ENCODE data around the gene IPO8.

The IPO8 gene

DNA sequence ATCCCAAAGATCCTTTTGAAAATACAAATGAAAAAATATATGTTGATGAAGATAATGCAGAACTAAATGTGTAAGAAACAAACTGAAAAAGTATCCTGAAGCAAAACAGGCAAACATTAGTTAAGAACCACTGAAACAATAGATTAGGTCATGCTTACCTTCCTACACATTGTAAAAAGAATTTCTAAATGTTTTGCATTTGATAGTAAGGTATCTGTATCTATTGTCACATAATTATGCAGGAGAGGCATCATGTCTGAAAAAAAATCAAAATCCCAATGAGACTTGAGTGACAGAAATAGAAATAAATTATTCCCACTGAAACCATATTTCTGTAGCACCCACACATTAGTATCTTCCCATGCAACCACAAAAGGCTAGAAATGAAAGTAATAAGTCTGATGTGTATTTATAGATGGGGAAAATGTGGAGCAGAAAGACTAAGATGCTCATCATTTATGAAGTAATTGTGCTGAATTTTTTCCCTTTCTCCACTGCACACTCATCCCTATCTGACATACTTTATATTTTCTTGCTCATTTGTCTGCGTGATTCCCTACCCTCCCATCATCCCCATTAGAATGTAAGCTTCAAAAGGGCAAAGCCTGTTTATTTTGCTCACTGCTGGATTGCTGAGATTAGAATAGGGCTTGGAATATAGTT lies 43.5 kb downstream of the IPO8 start:
- no peak for TF ChIP-seq SIN3A (IDR thresholded peaks at IDR 0.05; ENCODE audit: borderline replicate concordance, insufficient read depth, low read length)
- no peak for TF ChIP-seq POLR2AphosphoS5 (IDR thresholded peaks at IDR 0.05; ENCODE audit: low read depth, low read length)
- TF ChIP-seq TAF1 (IDR thresholded peaks at IDR 0.05; ENCODE audit: borderline replicate concordance, insufficient read depth, low read length), result no peak
- TF ChIP-seq FOXP2 (optimal IDR thresholded peaks at IDR 0.05; ENCODE audit: borderline replicate concordance, extremely low read depth, extremely low read length, insufficient read depth), result no peak
- TF ChIP-seq, protein P1, sequence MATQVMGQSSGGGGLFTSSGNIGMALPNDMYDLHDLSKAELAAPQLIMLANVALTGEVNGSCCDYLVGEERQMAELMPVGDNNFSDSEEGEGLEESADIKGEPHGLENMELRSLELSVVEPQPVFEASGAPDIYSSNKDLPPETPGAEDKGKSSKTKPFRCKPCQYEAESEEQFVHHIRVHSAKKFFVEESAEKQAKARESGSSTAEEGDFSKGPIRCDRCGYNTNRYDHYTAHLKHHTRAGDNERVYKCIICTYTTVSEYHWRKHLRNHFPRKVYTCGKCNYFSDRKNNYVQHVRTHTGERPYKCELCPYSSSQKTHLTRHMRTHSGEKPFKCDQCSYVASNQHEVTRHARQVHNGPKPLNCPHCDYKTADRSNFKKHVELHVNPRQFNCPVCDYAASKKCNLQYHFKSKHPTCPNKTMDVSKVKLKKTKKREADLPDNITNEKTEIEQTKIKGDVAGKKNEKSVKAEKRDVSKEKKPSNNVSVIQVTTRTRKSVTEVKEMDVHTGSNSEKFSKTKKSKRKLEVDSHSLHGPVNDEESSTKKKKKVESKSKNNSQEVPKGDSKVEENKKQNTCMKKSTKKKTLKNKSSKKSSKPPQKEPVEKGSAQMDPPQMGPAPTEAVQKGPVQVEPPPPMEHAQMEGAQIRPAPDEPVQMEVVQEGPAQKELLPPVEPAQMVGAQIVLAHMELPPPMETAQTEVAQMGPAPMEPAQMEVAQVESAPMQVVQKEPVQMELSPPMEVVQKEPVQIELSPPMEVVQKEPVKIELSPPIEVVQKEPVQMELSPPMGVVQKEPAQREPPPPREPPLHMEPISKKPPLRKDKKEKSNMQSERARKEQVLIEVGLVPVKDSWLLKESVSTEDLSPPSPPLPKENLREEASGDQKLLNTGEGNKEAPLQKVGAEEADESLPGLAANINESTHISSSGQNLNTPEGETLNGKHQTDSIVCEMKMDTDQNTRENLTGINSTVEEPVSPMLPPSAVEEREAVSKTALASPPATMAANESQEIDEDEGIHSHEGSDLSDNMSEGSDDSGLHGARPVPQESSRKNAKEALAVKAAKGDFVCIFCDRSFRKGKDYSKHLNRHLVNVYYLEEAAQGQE (IDR thresholded peaks at IDR 0.05; ENCODE audit: insufficient read depth in 1 of 2, low read depth in 2 of 2, low read length in 2 of 2), result no peak

DNA sequence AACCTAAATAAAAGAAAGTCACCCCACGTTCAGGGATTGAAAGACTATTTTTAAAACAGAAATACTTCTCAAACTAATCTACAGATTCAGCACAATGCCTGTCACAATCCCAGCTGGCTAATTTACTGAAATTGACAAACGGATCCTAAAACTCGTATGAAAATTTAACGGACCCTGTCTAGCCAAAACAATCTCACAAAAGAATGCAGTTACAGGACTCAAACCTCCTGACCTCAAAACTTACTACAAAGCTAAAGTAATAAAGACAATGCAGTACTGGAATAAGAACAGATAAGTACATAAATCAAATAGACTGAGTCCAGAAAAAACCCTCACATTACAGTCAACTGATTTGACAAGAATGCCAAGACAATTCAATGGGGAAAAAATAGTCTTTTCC lies 48.8 kb downstream of the IPO8 start:
- TF ChIP-seq POLR2AphosphoS5 (IDR thresholded peaks at IDR 0.05; ENCODE audit: low read depth, low read length) (no peak), SIN3A (IDR thresholded peaks at IDR 0.05; ENCODE audit: borderline replicate concordance, insufficient read depth, low read length) (no peak), FOXP2 (optimal IDR thresholded peaks at IDR 0.05; ENCODE audit: borderline replicate concordance, extremely low read depth, extremely low read length, insufficient read depth) (no peak), TAF1 (IDR thresholded peaks at IDR 0.05; ENCODE audit: borderline replicate concordance, insufficient read depth, low read length) (no peak)
- TF ChIP-seq, protein P1 (IDR thresholded peaks at IDR 0.05; ENCODE audit: insufficient read depth in 1 of 2, low read depth in 2 of 2, low read length in 2 of 2), result no peak

DNA sequence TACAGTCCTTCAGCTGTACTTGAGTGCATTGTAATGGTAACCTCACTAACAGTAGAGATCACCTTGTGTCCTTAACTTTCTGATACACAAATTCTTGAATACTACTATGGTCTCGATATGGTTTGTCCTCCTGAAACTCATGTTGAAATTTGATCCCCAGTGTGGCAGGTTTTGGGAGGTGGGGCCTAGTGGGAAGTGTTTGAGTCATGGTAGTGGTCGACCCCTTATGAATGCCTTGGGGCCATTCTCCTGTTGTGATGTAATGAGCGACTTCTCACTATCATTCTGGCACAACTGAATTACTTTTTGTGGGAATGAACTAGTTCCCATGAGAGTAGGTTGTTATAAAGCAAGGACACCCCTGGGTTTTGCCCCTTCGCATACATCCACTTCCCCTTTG lies 52.3 kb downstream of the IPO8 start:
- TF ChIP-seq POLR2AphosphoS5 (IDR thresholded peaks at IDR 0.05; ENCODE audit: low read depth, low read length), result no peak
- TF ChIP-seq TAF1 (IDR thresholded peaks at IDR 0.05; ENCODE audit: borderline replicate concordance, insufficient read depth, low read length), result no peak
- TF ChIP-seq, protein P1 (IDR thresholded peaks at IDR 0.05; ENCODE audit: insufficient read depth in 1 of 2, low read depth in 2 of 2, low read length in 2 of 2), result no peak
- TF ChIP-seq FOXP2 (optimal IDR thresholded peaks at IDR 0.05; ENCODE audit: borderline replicate concordance, extremely low read depth, extremely low read length, insufficient read depth), result no peak
- TF ChIP-seq SIN3A (IDR thresholded peaks at IDR 0.05; ENCODE audit: borderline replicate concordance, insufficient read depth, low read length), result no peak

DNA sequence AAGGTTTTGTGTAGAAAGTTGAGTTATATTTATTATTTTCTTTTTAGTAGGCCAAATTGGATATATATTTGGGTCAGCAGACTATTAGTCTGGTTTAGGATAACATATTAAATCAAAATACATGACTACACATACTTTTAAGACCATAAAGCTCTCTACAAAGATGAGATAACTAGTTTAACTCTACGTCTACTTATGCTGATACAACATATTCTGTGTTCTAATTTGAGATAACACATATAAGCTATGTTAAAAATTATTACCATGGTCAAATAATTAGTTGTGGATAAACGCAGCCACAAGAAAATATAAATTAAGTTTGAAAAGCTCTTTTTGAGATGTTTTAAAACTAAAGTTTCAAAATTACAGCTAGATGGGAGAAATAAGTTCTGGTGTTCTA lies 55.3 kb downstream of the IPO8 start:
- TF ChIP-seq, protein P1 (IDR thresholded peaks at IDR 0.05; ENCODE audit: insufficient read depth in 1 of 2, low read depth in 2 of 2, low read length in 2 of 2), result no peak
- no peak for TF ChIP-seq POLR2AphosphoS5 (IDR thresholded peaks at IDR 0.05; ENCODE audit: low read depth, low read length)
- TF ChIP-seq SIN3A (IDR thresholded peaks at IDR 0.05; ENCODE audit: borderline replicate concordance, insufficient read depth, low read length), result no peak
- no peak for TF ChIP-seq FOXP2 (optimal IDR thresholded peaks at IDR 0.05; ENCODE audit: borderline replicate concordance, extremely low read depth, extremely low read length, insufficient read depth)
- TF ChIP-seq TAF1 (IDR thresholded peaks at IDR 0.05; ENCODE audit: borderline replicate concordance, insufficient read depth, low read length), result no peak

Data from PFSK-1 (cell line).